ENCODE measurements around the gene LYL1.

The LYL1 gene

GRCh38 chr19:13078897-13079541 is 23.6 kb downstream of the LYL1 start:
- H3K9me3 ChIP-seq (ENCODE audit: control insufficient read depth, insufficient read depth, low read length) = no peaks in the 10 kb centered on the region
- H3K4me2 ChIP-seq (ENCODE audit: low read length) = no peak overlapping the region
- no peaks in the 10 kb centered on the region for H3F3A ChIP-seq (ENCODE audit: control insufficient read depth, insufficient read depth)
- H3K79me2 ChIP-seq (ENCODE audit: control insufficient read depth, low read length) = no peaks in the 10 kb centered on the region
- H4K20me1 ChIP-seq (ENCODE audit: control insufficient read depth, insufficient read depth, low read depth, low read length) = no peaks in the 10 kb centered on the region
- TF ChIP-seq CTCF (IDR thresholded peaks at IDR 0.05; ENCODE audit: low read depth, low read length, poor library complexity, severe bottlenecking) (no peak), EZH2phosphoT487 (IDR thresholded peaks at IDR 0.05; ENCODE audit: borderline replicate concordance, low read length) (no peak)
- H3K27me3 ChIP-seq (ENCODE audit: control insufficient read depth, low read length) = peaks cover 11% of the 10 kb centered on the region
- no peaks in the 10 kb centered on the region for H3K9me2 ChIP-seq (replicated peaks; ENCODE audit: control insufficient read depth, low read length)
- no peak overlapping the region for H3K4me3 ChIP-seq (ENCODE audit: low read length)
- no peaks in the 10 kb centered on the region for H3K4me1 ChIP-seq (ENCODE audit: control insufficient read depth, low read length)
- no peaks in the 10 kb centered on the region for H3K36me3 ChIP-seq (ENCODE audit: control insufficient read depth, low read length)
- no peak overlapping the region for H3K27ac ChIP-seq (ENCODE audit: low read depth, low read length)

GRCh38 chr19:13078381-13078780 is 24.3 kb downstream of the LYL1 start:
- no peak overlapping the region for H3K4me2 ChIP-seq (ENCODE audit: low read length)
- no peaks in the 10 kb centered on the region for H3K9me3 ChIP-seq (ENCODE audit: control insufficient read depth, insufficient read depth, low read length)
- H4K20me1 ChIP-seq (ENCODE audit: control insufficient read depth, insufficient read depth, low read depth, low read length) = no peaks in the 10 kb centered on the region
- TF ChIP-seq CTCF (IDR thresholded peaks at IDR 0.05; ENCODE audit: low read depth, low read length, poor library complexity, severe bottlenecking) = no peak
- TF ChIP-seq EZH2phosphoT487 (IDR thresholded peaks at IDR 0.05; ENCODE audit: borderline replicate concordance, low read length) = no peak
- peaks cover 15% of the 10 kb centered on the region for H3K27me3 ChIP-seq (ENCODE audit: control insufficient read depth, low read length)
- no peak overlapping the region for H3K27ac ChIP-seq (ENCODE audit: low read depth, low read length)
- no peaks in the 10 kb centered on the region for H3K4me1 ChIP-seq (ENCODE audit: control insufficient read depth, low read length)
- no peaks in the 10 kb centered on the region for H3K9me2 ChIP-seq (replicated peaks; ENCODE audit: control insufficient read depth, low read length)
- no peaks in the 10 kb centered on the region for H3F3A ChIP-seq (ENCODE audit: control insufficient read depth, insufficient read depth)
- no peak overlapping the region for H3K4me3 ChIP-seq (ENCODE audit: low read length)
- no peaks in the 10 kb centered on the region for H3K36me3 ChIP-seq (ENCODE audit: control insufficient read depth, low read length)
- H3K79me2 ChIP-seq (ENCODE audit: control insufficient read depth, low read length) = no peaks in the 10 kb centered on the region

- no peaks in the 10 kb centered on the region for H3F3A ChIP-seq (ENCODE audit: control insufficient read depth, insufficient read depth)
- H3K4me1 ChIP-seq (ENCODE audit: control insufficient read depth, low read length) = no peaks in the 10 kb centered on the region
- TF ChIP-seq EZH2phosphoT487 (IDR thresholded peaks at IDR 0.05; ENCODE audit: borderline replicate concordance, low read length) (no peak), CTCF (IDR thresholded peaks at IDR 0.05; ENCODE audit: low read depth, low read length, poor library complexity, severe bottlenecking) (no peak)
- no peaks in the 10 kb centered on the region for H3K36me3 ChIP-seq (ENCODE audit: control insufficient read depth, low read length)
- no peak overlapping the region for H3K4me2 ChIP-seq (ENCODE audit: low read length)
- H3K9me3 ChIP-seq (ENCODE audit: control insufficient read depth, insufficient read depth, low read length) = no peaks in the 10 kb centered on the region
- H3K9me2 ChIP-seq (replicated peaks; ENCODE audit: control insufficient read depth, low read length) = no peaks in the 10 kb centered on the region
- H3K27me3 ChIP-seq (ENCODE audit: control insufficient read depth, low read length) = peaks cover 16% of the 10 kb centered on the region
- no peaks in the 10 kb centered on the region for H3K79me2 ChIP-seq (ENCODE audit: control insufficient read depth, low read length)
- H3K4me3 ChIP-seq (ENCODE audit: low read length) = no peak overlapping the region
- no peak overlapping the region for H3K27ac ChIP-seq (ENCODE audit: low read depth, low read length)
- no peaks in the 10 kb centered on the region for H4K20me1 ChIP-seq (ENCODE audit: control insufficient read depth, insufficient read depth, low read depth, low read length)
Measured at GRCh38 chr19:13077240-13077639, 25.4 kb downstream of the LYL1 start.

All from DOHH2 (cell line).